Head of caudate nucleus (tissue), 42 donors: ENCODE data around the gene CUX1.

Experiments
- DNase-seq, 42 donors: peaks; one replicate each; pipeline versions ENCODE4 v3.0.0 to v3.0.0-alpha.2; 2020 to 2021; ENCODE audit warnings: mixed read lengths in 7 of 42
- intact Hi-C: fragments of 100-400 bp; cut with DNase I; formaldehyde crosslinking; loops from one replicate; pipeline ENCODE4 v1.15.0; 2022

CUX1 gene

DNA sequence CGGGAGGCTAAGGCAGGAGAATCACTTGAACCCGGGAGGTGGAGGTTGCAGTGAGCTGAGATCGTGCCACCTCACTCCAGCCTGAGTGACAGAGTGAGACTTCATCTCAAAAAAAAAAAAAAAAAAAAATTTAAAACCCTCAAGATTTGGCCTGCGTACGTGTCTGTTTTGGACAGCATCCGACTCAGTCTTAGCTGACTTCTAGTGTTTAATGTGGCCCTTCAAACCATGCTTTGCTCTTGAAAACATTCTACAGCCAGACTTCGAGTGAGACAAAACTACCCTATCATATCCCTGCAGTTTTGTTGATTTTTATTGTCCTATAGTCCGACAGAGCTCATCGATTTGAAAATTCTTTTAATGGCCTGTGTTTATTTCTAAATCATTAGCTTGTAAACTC lies 242.1 kb downstream of the CUX1 start:
- DNase-seq: peak in 1 of 42 donors; percentile 15
- intact Hi-C loops: no loop called here

DNA sequence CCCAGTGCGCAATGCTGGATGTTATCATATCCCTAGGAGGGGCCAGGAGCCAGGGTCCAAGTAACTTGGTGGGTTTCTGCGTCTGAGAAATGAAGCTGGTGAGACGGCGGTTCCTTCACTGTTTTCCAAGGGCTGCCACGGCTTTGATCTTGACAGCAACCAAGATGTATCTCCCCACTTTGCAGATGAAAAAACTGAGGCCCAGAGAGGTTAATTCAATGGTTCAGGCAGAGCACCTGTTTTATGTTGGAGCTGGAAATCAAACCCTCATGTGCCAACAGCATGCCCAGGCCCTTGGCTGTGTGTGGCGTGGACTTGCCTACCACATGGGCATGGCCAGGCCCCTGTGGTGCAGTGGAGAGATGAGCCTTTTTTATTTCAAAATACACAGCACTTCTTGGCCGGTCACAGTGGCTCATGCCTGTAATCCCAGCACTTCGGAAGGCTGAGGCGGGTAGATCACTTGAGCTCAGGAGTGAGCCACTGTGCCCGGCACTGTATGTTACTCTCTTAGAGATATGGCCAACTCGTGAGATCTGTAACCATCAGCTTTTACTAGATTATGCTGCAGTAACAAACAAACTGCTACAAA lies 244.0 kb downstream of the CUX1 start:
- DNase-seq: peak in 2 of 42 donors; percentile 10 to 15
- intact Hi-C loops: no loop called here

- intact Hi-C loops: no loop called here
- peak in 3 of 42 donors; percentile 23 to 36 (median 28) for DNase-seq
Measured at GRCh38 chr7:102061981-102062390, 244.6 kb downstream of the CUX1 start.

GRCh38 chr7:102063690-102064180 lies 246.3 kb downstream of the CUX1 start:
- intact Hi-C loops: no loop called here
- peak in 3 of 42 donors; percentile 8 to 27 (median 13) for DNase-seq

GRCh38 chr7:102064361-102065025 lies 247.1 kb downstream of the CUX1 start:
- intact Hi-C loops: no loop called here
- peak in 4 of 42 donors; percentile 6 to 28 (median 17) for DNase-seq

- intact Hi-C loops: no loop called here
- peak in 1 of 42 donors; percentile 0 for DNase-seq
Measured at GRCh38 chr7:102065226-102065625, 247.8 kb downstream of the CUX1 start.

DNA sequence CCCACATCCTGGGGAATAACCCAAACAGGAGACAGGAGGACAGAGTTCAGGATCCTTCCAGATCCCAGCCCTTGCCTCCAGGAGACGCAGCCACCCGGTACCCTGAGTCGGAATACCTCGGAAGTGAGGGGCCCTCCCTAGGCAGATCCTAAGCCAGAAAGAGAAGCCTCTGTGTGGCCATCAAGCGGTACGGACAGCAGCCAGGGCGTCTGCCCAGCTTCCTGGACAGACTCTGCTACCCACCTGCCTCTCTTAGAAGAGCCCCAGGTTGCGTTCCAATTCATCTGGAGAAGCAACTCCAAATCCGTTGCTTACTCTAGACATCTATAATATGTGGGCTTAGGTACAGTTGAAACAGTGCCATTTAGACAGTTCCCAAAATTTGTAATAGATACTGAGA lies 249.1 kb downstream of the CUX1 start:
- intact Hi-C loops: no loop called here

GRCh38 chr7:102068846-102069245 lies 251.4 kb downstream of the CUX1 start:
- peak in 1 of 42 donors; percentile 21 for DNase-seq
- intact Hi-C loops: no loop called here

More for the DNA sequence above, 249.1 kb downstream of the CUX1 start:
- peak in 1 of 42 donors; percentile 18 for DNase-seq

DNA sequence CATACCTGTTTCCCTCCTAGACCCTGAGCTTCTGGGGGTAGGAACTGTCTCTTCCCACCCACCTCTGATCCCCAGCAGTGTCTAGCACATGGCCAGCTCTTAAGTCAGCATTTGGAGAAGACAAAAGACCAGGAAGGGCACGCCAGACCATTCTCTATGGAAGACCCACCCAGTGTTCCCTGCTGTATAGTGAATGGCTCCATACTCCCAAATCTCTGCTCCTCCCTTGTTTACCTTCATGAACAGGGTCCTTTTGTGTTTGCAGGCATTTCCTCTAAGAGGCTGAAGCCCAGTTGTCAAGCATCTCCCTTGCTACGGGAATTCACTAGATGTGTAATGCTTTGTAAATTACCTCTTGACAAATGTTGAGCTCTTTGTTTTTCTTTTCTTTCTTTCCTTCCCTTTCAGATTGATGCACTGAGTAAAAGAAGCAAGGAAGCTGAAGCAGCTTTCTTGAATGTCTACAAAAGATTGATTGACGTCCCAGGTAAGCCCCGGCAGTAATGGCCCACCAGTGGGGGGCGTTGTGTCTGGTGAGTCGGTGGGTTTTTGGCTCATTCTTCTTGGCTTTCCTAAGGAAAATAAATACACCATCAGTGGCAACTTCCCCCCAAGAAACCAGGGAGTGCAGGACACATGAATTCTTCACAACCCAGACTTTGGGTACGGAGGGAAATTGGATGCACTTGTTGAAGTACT lies 252.7 kb downstream of the CUX1 start:
- DNase-seq: peak in 1 of 42 donors; percentile 4
- intact Hi-C loops: no loop called here

DNA sequence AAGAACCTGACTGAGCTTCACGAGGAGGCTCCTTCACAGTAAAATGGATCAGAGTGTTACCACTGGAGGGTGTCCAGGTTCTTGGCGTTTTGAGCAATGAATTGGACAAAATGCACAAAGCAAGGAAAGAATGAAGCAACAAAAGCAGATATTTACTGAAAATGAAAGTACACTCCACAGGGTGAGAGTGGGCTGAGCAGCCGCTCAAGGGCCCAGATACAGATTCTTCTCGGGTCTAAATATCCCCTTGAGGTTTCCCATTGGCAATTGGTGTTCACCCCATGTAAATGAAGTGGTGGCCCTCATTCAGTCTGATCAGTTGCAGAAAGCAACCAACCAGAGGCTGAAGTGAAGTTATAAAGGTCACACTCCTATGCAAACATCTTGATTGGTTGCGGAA lies 254.6 kb downstream of the CUX1 start:
- intact Hi-C loops: no loop called here
- DNase-seq: no peak

DNA sequence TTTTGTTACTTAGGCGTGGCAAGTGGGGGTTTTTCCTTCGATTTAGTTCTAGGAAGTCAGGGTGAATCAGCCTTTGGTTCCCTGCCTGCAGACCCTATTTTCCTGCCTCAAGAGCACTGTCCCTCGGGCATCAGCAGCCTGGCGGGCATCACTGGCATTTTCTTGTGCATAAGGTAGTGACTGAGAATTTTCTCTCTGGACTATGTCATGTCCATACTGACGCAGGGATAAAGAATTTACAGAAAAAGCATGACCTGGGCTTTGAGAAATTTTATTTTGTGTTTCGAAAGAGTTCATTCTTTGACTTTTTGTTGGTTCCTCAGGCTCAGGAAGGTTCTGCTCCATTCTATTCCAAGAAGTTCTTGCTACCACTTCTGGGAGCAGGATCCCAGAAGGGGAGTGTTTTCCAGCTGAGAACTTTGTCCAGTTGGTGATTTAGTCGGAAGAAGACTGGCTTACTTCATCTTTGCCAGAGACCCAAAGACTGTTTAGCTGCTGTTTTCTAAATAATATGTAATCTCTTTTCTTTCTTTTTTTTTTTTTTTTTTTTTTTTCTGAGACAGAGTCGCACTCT lies 255.3 kb downstream of the CUX1 start:
- intact Hi-C loops: no loop called here
- peak in 1 of 42 donors; percentile 3 for DNase-seq

- intact Hi-C loops: no loop called here
- DNase-seq: peak in 1 of 42 donors; percentile 23
Measured at GRCh38 chr7:102073931-102074880, 256.8 kb downstream of the CUX1 start.

- peak in 1 of 42 donors; percentile 22 for DNase-seq
- intact Hi-C loops: no loop called here
Measured at GRCh38 chr7:102075126-102075525, 257.7 kb downstream of the CUX1 start.

DNA sequence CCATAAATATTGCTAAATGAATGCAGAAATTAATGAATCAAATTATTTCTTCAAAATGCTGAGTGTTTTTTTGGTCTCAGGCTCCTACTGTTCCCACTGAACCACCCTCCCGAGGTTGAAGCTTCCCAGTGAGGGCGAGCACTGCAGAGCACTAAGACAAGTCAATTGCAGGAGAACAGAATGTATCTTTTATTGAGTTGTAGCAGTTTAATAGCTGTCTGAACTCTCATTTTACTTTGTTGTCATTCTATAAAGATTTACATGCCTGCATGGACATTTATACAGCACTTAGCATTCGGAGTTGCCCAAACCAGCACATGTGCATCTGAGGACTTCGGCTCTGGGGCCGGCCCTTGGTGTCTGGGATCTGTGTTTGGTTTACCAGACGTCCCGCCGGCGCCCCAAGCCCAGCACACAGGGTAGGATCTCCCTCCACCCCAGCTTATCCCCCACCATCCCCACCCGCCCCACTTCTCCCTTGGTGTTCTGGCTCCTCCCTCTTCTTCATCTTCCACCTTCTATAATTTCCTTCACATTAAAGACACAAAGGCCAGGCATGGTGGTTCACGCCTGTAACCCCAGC lies 258.2 kb downstream of the CUX1 start:
- DNase-seq: peak in 4 of 42 donors; percentile 27 to 45 (median 36)
- intact Hi-C loops: no loop called here

DNA sequence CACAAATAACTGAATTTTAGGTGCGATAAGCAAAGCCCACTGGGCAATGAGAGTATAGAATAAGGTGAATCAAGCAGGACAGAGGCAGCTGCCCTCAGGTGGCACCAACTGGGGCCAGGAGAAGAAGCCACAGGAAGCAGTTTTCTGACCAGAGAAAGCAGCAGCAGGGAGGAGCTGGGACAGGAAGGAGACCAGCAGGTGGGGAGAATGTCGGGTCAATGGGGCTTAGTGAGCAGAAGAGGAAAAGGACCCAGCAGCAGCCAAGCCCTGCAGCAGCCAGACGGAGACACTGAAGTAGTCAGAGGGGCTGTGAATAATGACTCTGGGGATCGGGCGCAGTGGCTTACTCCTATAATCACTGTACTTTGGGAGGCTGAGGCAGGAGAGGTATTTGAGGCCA lies 259.7 kb downstream of the CUX1 start:
- intact Hi-C loops: no loop called here
- DNase-seq: peak in 1 of 42 donors; percentile 15

- DNase-seq: peak in 1 of 42 donors; percentile 18
- intact Hi-C loops: no loop called here
Measured at GRCh38 chr7:102079140-102080018, 262.0 kb downstream of the CUX1 start.

- intact Hi-C loops: no loop called here
- DNase-seq: peak in 20 of 42 donors; percentile 14 to 60 (median 24)
Measured at GRCh38 chr7:102080019-102080433, 262.6 kb downstream of the CUX1 start.
